Subcutaneous abdominal adipose tissue (tissue), 5 donors: Measurements from ENCODE around the gene PKD1L1.

ENCODE experiments used
- H3K27ac ChIP-seq: one replicate; pipeline ENCODE4 v1.7.0; 2013; ENCODE audit warnings: low read depth, mild to moderate bottlenecking, inconsistent platforms, low read length, moderate library complexity
- H3K27me3 ChIP-seq, 5 donors: one replicate each; pipeline ENCODE4 v1.7.0; 2013; ENCODE audit warnings: low read length in 5 of 5, inconsistent platforms in 1 of 5; ENCODE audit not compliant: control insufficient read depth in 5 of 5, insufficient read depth in 4 of 5
- H3K36me3 ChIP-seq, 5 donors: one replicate each; pipeline ENCODE4 v1.7.0; 2013; ENCODE audit warnings: low read length in 5 of 5; ENCODE audit not compliant: control insufficient read depth in 5 of 5, insufficient read depth in 5 of 5
- H3K4me1 ChIP-seq, 5 donors: one replicate each; pipeline ENCODE4 v1.7.0; 2013; ENCODE audit warnings: low read length in 5 of 5, mild to moderate bottlenecking in 3 of 5, moderate library complexity in 1 of 5; ENCODE audit not compliant: control insufficient read depth in 5 of 5, insufficient read depth in 5 of 5
- H3K4me3 ChIP-seq, 5 donors: one replicate each; pipeline ENCODE4 v1.7.0; 2013; ENCODE audit warnings: low read length in 5 of 5, low read depth in 1 of 5
- H3K9ac ChIP-seq, 5 donors: one replicate each; pipeline ENCODE4 v1.7.0; 2013; ENCODE audit warnings: low read length in 5 of 5, mild to moderate bottlenecking in 4 of 5, moderate library complexity in 3 of 5
- H3K9me3 ChIP-seq, 5 donors: one replicate each; pipeline ENCODE4 v1.7.0; 2013; ENCODE audit warnings: low read length in 5 of 5; ENCODE audit not compliant: control insufficient read depth in 5 of 5
- donor health status: healthy.
- donor health status: healthy.
- donor health status: healthy.
- donor health status: healthy.
- donor health status: healthy.

Gene PKD1L1

DNA sequence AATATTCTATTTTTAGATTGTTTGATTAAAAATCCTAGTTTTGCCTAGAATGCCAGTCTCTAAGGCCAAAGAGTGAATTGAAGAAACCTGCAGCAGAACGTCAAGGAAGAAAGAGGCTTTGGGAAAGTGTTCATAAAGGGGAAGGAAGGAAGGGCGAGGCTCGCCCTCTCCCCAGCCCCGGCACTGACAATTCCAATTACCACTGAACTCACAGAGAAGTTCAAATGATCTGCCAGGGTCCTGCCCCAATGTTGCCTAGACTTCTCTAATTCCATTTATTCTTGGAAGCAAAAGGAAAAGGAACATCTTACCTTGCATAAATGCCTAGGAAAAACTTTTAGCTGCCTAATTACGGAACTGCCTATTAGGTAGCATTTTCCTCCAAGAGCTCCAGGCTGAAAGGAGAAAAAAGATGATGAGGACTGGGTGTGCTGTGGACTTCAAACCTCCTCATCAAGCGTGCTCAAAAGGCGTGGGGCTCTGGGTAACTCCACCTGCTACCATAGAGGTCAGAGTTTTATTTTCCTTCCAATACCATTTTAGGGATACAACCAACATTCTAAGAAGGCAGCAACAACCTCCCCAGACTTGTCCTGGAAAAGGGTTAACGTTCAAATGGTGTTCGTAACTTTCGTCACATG is 134.5 kb downstream of the PKD1L1 start:
- H3K27ac ChIP-seq = no peak overlapping the region

DNA sequence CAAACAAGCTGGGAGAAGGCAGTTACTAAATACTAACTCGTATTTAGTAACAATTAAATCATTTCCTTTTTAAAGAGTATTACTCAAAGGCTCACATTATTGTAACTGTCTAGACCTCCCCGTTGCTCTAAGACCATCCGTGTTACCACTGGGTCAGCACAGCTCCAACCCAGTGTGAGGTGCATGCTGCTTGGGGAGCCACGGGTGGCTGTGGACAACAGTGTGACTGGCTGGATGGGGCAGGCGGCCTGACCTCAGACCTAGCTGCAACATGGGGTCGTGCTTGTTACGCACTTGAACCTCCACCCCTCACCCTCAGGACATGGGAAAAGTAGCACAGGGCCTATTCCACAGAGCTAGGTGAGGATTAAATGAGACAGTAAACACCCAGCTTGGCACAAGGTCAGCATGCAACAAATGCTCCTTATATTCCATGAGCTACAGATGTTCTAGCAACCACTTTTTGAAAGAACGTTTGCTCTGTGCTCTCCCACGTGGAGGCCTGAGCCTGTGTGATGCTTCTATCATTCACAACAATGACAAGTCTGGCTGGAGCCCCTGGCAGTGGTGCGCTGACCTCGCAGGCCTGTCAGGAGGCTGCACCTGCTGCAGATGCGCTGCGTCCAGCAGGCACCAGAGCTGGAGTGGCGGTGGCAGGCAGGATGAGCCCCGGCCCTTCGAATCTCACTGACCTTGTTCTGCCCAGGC is 135.7 kb downstream of the PKD1L1 start:
- H3K27ac ChIP-seq = no peak overlapping the region
- no peak overlapping the region for H3K4me3 ChIP-seq
- H3K9ac ChIP-seq = no peak overlapping the region
- H3K27me3 ChIP-seq = no peaks in the 10 kb centered on the region
- H3K9me3 ChIP-seq = no peaks in the 10 kb centered on the region
- peaks cover 3 to 32% (median 17%) of the 10 kb centered on the region in 5 donors for H3K4me1 ChIP-seq
- H3K36me3 ChIP-seq = peaks cover 0 to 17% (median 7%) of the 10 kb centered on the region in 5 donors

More for the DNA sequence above, 134.5 kb downstream of the PKD1L1 start:
- Histone ChIP-seq H3K4me3 (no peak overlapping the region), H3K36me3 (peaks cover 0 to 17% (median 2%) of the 10 kb centered on the region in 5 donors), H3K9me3 (no peaks in the 10 kb centered on the region), H3K27me3 (no peaks in the 10 kb centered on the region), H3K4me1 (peaks cover 3 to 25% (median 12%) of the 10 kb centered on the region in 5 donors), H3K9ac (no peak overlapping the region)

DNA sequence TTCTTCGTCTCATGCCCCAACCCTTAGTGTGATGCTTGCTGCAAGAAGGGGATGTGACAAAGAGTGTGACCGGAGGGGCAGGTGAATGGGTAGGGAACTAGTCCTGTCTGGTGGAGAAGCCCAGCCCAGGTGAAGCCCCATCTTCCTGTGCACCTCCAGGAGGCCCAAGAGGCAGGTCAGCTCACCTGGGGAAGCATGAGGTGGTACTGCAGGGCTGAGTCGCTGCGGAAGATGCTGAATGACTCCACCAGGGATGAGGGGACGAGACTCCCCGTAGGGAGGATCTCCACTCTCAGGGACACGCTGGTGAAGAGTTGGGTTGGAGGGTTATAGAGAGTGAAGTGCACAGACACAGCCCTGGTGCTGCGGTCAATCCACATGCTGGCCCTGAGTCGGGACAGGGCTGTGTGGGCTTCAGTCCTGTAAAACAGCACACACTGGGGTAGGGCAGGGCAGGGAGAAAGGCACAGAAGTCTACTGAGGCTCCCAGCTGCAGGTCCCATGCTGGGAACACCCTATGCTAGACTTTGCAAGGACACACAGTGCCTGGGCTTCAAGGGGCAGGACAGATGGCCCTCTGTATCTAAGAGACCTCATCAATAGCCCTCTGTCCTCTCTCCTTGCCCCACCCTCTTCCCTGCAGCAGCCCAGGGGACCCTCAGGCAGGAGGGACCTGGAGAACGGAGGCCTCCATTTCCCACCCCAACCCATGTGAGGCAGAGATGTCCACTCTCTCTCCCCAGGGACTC is 136.5 kb downstream of the PKD1L1 start:
- H3K9me3 ChIP-seq = no peaks in the 10 kb centered on the region
- H3K36me3 ChIP-seq = peaks cover 0 to 17% (median 7%) of the 10 kb centered on the region in 5 donors
- no peaks in the 10 kb centered on the region for H3K27me3 ChIP-seq
- no peak overlapping the region for H3K4me3 ChIP-seq
- H3K4me1 ChIP-seq = peaks cover 3 to 40% (median 24%) of the 10 kb centered on the region in 5 donors
- H3K9ac ChIP-seq = no peak overlapping the region
- H3K27ac ChIP-seq = no peak overlapping the region

DNA sequence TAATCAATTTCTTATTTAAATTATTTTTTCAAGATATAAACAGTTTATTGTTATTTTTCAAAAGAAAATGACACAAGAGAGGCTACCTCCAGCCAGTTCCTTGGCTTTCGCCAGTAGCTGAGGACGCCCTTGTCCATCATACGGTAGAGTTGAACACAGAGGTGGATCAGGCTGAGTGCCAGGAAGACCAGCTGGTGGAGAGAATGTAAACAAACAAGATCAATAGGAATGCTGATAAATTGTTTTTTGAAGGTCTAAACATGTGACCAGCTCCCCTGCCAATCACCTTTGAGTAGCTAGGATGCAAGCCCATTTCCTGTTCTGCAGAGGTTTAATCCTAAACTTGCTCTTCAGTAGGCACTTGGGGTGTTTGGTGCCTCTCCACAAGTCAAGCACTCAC is 138.9 kb downstream of the PKD1L1 start:
- Histone ChIP-seq H3K36me3 (peaks cover 0 to 17% (median 7%) of the 10 kb centered on the region in 5 donors), H3K9me3 (no peaks in the 10 kb centered on the region), H3K4me1 (peaks cover 0 to 40% (median 34%) of the 10 kb centered on the region in 5 donors), H3K4me3 (no peak overlapping the region), H3K9ac (no peak overlapping the region), H3K27me3 (no peaks in the 10 kb centered on the region), H3K27ac (no peak overlapping the region)

DNA sequence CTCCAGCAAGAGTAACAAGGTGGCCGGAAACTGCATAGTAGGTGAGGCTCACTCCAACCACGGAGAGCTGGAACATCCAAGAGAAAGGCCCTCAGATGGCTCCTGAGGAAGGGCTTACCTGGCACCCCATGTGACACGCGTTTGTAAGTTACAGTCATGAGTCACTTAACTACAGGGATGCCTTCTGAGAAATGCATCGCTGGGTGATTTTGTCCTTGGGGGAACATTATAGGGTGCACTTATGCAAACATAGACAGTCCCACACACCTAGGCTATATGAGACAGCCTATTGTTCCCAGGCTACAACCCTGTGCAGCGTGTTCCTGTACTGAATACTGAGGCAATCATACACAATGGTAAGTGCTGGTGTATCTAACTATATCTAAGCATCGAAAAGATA is 139.9 kb downstream of the PKD1L1 start:
- Histone ChIP-seq H3K36me3 (peaks cover 0 to 16% (median 7%) of the 10 kb centered on the region in 5 donors), H3K27ac (no peak overlapping the region), H3K9me3 (no peaks in the 10 kb centered on the region), H3K4me3 (no peak overlapping the region), H3K27me3 (no peaks in the 10 kb centered on the region), H3K9ac (no peak overlapping the region), H3K4me1 (peaks cover 0 to 29% (median 25%) of the 10 kb centered on the region in 5 donors)

DNA sequence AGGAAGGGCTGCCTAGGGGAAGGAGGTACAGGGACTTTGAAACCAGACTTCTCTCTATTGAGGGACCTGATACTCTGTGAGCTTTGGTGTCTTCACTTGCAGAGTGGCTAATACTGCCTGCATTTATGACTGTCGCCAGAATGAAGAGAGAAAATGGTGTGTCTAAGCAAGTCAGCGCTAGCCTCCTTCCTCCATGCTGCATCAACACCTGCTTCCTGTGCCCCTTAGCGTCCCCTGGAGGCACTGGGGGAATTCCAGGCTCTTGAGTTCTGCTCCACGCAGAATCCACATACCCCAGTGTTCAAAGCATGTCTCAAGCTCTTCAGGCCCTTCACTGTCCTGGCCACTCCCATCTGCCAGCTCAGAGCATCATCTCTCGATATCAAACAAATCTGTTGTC is 140.5 kb downstream of the PKD1L1 start:
- Histone ChIP-seq H3K4me3 (no peak overlapping the region), H3K36me3 (peaks cover 0 to 13% (median 6%) of the 10 kb centered on the region in 5 donors), H3K27ac (no peak overlapping the region), H3K27me3 (no peaks in the 10 kb centered on the region), H3K9ac (no peak overlapping the region), H3K9me3 (no peaks in the 10 kb centered on the region), H3K4me1 (peaks cover 0 to 27% (median 22%) of the 10 kb centered on the region in 5 donors)

DNA sequence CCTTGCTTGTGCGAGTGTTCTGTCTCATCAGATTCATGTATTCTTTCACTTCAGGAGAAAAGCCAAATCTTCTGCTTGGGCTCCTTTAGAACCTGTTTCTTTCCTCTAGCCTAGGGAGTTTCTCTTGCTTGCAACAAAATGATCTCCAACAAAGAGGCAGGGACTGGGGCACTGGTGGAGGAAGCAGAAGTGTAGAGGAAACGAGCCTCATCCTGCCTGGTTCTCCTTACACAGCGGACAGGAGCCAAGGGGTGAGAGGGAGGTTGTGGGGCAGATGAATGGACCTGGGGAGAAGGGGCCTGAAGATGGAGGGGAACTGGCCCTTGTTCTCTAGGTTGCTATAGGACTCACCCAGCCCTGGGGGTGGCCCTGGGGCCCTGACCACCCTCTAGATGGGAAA is 141.1 kb downstream of the PKD1L1 start:
- Histone ChIP-seq H3K27ac (no peak overlapping the region), H3K4me3 (peak overlapping the region; percentile 20 to 62 (median 33)), H3K9ac (peak overlapping the region in 1 of 5 donors; percentile 7), H3K36me3 (peaks cover 0 to 8% (median 6%) of the 10 kb centered on the region in 5 donors), H3K4me1 (peaks cover 0 to 27% (median 22%) of the 10 kb centered on the region in 5 donors), H3K9me3 (no peaks in the 10 kb centered on the region), H3K27me3 (no peaks in the 10 kb centered on the region)

DNA sequence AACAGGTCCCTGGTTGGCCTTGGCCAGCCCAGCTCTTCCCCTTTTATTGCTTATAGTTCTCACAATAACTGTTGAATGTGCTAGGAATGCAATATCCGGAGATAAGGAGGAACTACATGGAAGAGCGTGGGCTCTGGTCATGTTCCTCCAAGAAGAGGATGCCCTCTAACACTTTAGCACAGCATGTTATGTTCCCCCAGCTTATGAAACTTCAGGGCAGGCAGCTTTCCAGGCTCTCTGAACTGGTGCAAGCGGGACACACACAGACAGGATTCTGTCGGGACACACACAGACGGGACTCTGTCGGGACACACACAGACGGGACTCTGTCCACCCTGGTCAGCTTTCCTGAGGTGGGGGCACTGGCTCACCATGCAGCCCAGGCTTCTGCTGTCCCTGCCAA is 141.6 kb downstream of the PKD1L1 start:
- peak overlapping the region; percentile 20 to 62 (median 33) for H3K4me3 ChIP-seq

DNA sequence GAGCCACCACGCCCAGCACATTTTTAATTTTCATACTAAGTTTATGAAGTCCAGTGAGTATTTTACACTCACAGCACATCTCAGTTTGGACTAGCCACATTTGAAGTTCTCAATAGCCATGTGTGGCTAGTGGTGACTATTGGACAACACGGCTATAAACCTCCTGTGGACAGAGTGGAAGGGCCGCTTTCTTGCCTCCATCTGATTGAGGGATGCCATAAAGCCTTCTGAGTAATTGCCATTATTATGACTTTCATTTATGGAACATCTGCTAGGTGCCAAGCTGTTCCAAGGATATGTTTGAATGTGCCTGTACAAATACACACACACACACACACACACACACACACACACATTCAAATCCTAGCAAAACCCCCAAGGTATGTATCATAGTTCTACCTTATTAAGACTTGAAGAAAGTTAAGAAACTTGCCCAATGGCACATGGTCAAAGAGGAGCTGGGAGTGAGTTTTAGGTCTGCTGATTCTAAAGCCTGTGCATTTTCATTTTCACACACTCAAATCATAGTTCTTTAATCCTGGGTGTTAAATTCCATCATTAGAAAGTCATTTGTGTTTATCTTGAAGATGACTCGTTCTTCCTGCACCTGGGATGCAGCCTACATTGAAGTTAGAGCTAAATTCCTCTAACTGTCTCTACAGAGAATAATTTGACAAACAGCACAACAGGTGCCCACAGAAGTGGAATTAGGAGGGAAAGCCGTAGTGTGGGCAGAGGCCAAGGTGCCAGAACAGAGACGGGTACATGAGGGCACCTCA is 143.3 kb downstream of the PKD1L1 start:
- H3K9ac ChIP-seq = no peak overlapping the region
- H3K4me1 ChIP-seq = peaks cover 0 to 27% (median 22%) of the 10 kb centered on the region in 5 donors
- H3K4me3 ChIP-seq = no peak overlapping the region
- peaks cover 0 to 8% (median 0%) of the 10 kb centered on the region in 5 donors for H3K36me3 ChIP-seq
- no peak overlapping the region for H3K27ac ChIP-seq
- no peaks in the 10 kb centered on the region for H3K27me3 ChIP-seq
- H3K9me3 ChIP-seq = no peaks in the 10 kb centered on the region

More for the DNA sequence above, 141.6 kb downstream of the PKD1L1 start:
- H3K27ac ChIP-seq = no peak overlapping the region
- no peaks in the 10 kb centered on the region for H3K27me3 ChIP-seq
- H3K9ac ChIP-seq = peak overlapping the region in 1 of 5 donors; percentile 7
- peaks cover 0 to 27% (median 22%) of the 10 kb centered on the region in 5 donors for H3K4me1 ChIP-seq
- H3K36me3 ChIP-seq = peaks cover 0 to 7% (median 1%) of the 10 kb centered on the region in 5 donors
- H3K9me3 ChIP-seq = no peaks in the 10 kb centered on the region
